SK-N-MC (cell line): Measurements from ENCODE around the gene RHBDL1.

Source experiments
- EZH2 ChIP-seq: fragments of 200-600 bp; sonication (generic); IDR thresholded peaks from one replicate; pipeline ENCODE4 v1.6.1; 2017; ENCODE audit warnings: antibody characterized with exemption
- POLR2AphosphoS5 ChIP-seq: IDR thresholded peaks from 2 replicates; pipeline ENCODE4 v1.6.1; 2012; ENCODE audit warnings: mild to moderate bottlenecking, low read depth, low read length, borderline replicate concordance

DNA sequence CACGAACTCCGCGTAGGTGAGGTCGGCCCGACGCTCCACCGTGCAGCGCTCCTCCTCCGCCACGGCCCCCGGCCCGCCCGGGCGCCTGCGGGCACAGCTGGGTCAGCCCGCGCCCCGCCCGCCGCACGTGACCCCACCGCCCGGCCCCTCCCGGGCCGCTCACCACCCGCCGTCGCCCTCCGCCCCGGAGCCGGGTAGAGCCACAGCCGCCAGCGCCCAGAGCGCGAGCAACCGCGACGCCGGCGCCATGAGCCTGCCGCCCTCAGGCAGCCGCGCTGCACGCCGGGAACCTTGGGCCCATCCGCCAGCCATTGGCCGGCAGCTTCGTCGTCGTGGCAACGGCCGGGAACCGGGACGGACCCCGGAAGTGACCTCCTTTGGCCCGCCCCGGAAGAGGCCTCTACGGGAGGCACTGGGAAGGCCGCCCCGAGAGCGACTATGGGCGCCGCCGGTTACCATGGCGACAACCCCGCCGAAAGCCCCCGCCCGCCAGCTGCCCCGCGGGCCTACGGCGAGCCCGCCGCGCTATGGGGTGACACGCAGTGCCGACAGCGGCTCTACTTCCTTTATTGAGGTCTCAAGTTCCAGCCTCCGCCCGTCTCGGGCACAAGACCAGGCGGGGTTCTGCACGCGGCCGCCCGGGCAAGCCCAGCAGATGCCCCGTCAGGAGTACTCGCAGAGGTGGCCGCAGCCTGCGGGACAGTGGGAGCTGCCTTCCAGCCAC, 8.8 kb downstream of the RHBDL1 start, which contains the start of gene JMJD8:
- TF ChIP-seq EZH2 (no peak), POLR2AphosphoS5 (peak; percentile 93)
